ENCODE results near the gene KATNB1.

The KATNB1 gene

GRCh38 chr16:57724531-57724930, 11.0 kb upstream of the KATNB1 start:
- Histone ChIP-seq H2BK12ac (ENCODE audit: low read length) (no peak overlapping the region), H3K79me2 (ENCODE audit: control insufficient read depth, insufficient read depth, low read length, poor library complexity) (no peaks in the 10 kb centered on the region), H4K12ac (ENCODE audit: low read depth, low read length) (no peak overlapping the region), H3K9me3 (ENCODE audit: insufficient read depth, low read depth, low read length) (no peaks in the 10 kb centered on the region), H3K4me2 (ENCODE audit: low read length) (no peak overlapping the region), H2AK5ac (ENCODE audit: low read length) (no peak overlapping the region), H3K4me3 (ENCODE audit: low read depth, low read length) (no peak overlapping the region), H3K79me1 (ENCODE audit: low read length) (no peaks in the 10 kb centered on the region), H3K18ac (ENCODE audit: low read length) (no peak overlapping the region), H3K36me3 (ENCODE audit: control insufficient read depth in 1 of 2, insufficient read depth in 2 of 2, low read length in 2 of 2) (no peaks in the 10 kb centered on the region), H3K14ac (ENCODE audit: low read length) (no peak overlapping the region), H3K4ac (ENCODE audit: low read depth, low read length) (no peak overlapping the region), H3K27me3 (ENCODE audit: insufficient read depth, low read length) (no peaks in the 10 kb centered on the region), H4K8ac (ENCODE audit: low read depth, low read length) (no peak overlapping the region), H2AFZ (ENCODE audit: insufficient read depth, low read length, poor library complexity) (no peak overlapping the region), H2BK5ac (ENCODE audit: low read depth, low read length, poor library complexity) (no peak overlapping the region), H2BK120ac (ENCODE audit: insufficient read depth, low read length, poor library complexity) (no peak overlapping the region), H3K9ac (ENCODE audit: low read length) (no peak overlapping the region), H3K23ac (ENCODE audit: low read length) (no peak overlapping the region), H3K27ac (ENCODE audit: low read depth, low read length) (no peak overlapping the region), H3K4me1 (ENCODE audit: control insufficient read depth in 1 of 2, insufficient read depth in 2 of 2, low read length in 2 of 2) (no peaks in the 10 kb centered on the region), H4K91ac (ENCODE audit: low read depth, low read length) (no peak overlapping the region)
- WGBS (ENCODE audit: extremely low coverage, insufficient coverage, insufficient read length), result no CpG with 5 or more reads among the region's 15 CpGs
- DNase-seq, result no peak

- no peak overlapping the region for H4K8ac ChIP-seq (ENCODE audit: low read depth, low read length)
- H4K12ac ChIP-seq (ENCODE audit: low read depth, low read length), result no peak overlapping the region
- no peaks in the 10 kb centered on the region for H3K79me1 ChIP-seq (ENCODE audit: low read length)
- no peak overlapping the region for H3K14ac ChIP-seq (ENCODE audit: low read length)
- H2AK5ac ChIP-seq (ENCODE audit: low read length), result no peak overlapping the region
- no peak overlapping the region for H3K4me3 ChIP-seq (ENCODE audit: low read depth, low read length)
- H3K79me2 ChIP-seq (ENCODE audit: control insufficient read depth, insufficient read depth, low read length, poor library complexity), result no peaks in the 10 kb centered on the region
- no peak overlapping the region for H2BK12ac ChIP-seq (ENCODE audit: low read length)
- no peaks in the 10 kb centered on the region for H3K36me3 ChIP-seq (ENCODE audit: control insufficient read depth in 1 of 2, insufficient read depth in 2 of 2, low read length in 2 of 2)
- no peak for DNase-seq
- H3K9ac ChIP-seq (ENCODE audit: low read length), result no peak overlapping the region
- peaks cover under 1% of the 10 kb centered on the region for H3K9me3 ChIP-seq (ENCODE audit: insufficient read depth, low read depth, low read length)
- no peak overlapping the region for H3K23ac ChIP-seq (ENCODE audit: low read length)
- no peaks in the 10 kb centered on the region for H3K4me1 ChIP-seq (ENCODE audit: control insufficient read depth in 1 of 2, insufficient read depth in 2 of 2, low read length in 2 of 2)
- no peak overlapping the region for H2AFZ ChIP-seq (ENCODE audit: insufficient read depth, low read length, poor library complexity)
- H3K4ac ChIP-seq (ENCODE audit: low read depth, low read length), result no peak overlapping the region
- H3K27me3 ChIP-seq (ENCODE audit: insufficient read depth, low read length), result no peaks in the 10 kb centered on the region
- no CpG with 5 or more reads among the region's 5 CpGs for WGBS (ENCODE audit: extremely low coverage, insufficient coverage, insufficient read length)
- H3K4me2 ChIP-seq (ENCODE audit: low read length), result no peak overlapping the region
- no peak overlapping the region for H4K91ac ChIP-seq (ENCODE audit: low read depth, low read length)
- H3K27ac ChIP-seq (ENCODE audit: low read depth, low read length), result no peak overlapping the region
- no peak overlapping the region for H2BK5ac ChIP-seq (ENCODE audit: low read depth, low read length, poor library complexity)
- no peak overlapping the region for H3K18ac ChIP-seq (ENCODE audit: low read length)
- no peak overlapping the region for H2BK120ac ChIP-seq (ENCODE audit: insufficient read depth, low read length, poor library complexity)
Observed at GRCh38 chr16:57725151-57725550, 10.4 kb upstream of the KATNB1 start.

GRCh38 chr16:57725554-57725953, 10.0 kb upstream of the KATNB1 start:
- peaks cover 2% of the 10 kb centered on the region for H3K9me3 ChIP-seq (ENCODE audit: insufficient read depth, low read depth, low read length)
- no peaks in the 10 kb centered on the region for H3K27me3 ChIP-seq (ENCODE audit: insufficient read depth, low read length)
- no peak overlapping the region for H4K8ac ChIP-seq (ENCODE audit: low read depth, low read length)
- H3K23ac ChIP-seq (ENCODE audit: low read length), result no peak overlapping the region
- no peak overlapping the region for H2AK5ac ChIP-seq (ENCODE audit: low read length)
- whole genome bisulfite sequencing (ENCODE audit: extremely low coverage, insufficient coverage, insufficient read length), result no CpG with 5 or more reads among the region's 5 CpGs
- no peak overlapping the region for H2BK120ac ChIP-seq (ENCODE audit: insufficient read depth, low read length, poor library complexity)
- H3K14ac ChIP-seq (ENCODE audit: low read length), result no peak overlapping the region
- H3K36me3 ChIP-seq (ENCODE audit: control insufficient read depth in 1 of 2, insufficient read depth in 2 of 2, low read length in 2 of 2), result no peaks in the 10 kb centered on the region
- no peak overlapping the region for H3K27ac ChIP-seq (ENCODE audit: low read depth, low read length)
- no peak overlapping the region for H3K4me2 ChIP-seq (ENCODE audit: low read length)
- no peaks in the 10 kb centered on the region for H3K79me2 ChIP-seq (ENCODE audit: control insufficient read depth, insufficient read depth, low read length, poor library complexity)
- no peak overlapping the region for H2AFZ ChIP-seq (ENCODE audit: insufficient read depth, low read length, poor library complexity)
- no peaks in the 10 kb centered on the region for H3K4me1 ChIP-seq (ENCODE audit: control insufficient read depth in 1 of 2, insufficient read depth in 2 of 2, low read length in 2 of 2)
- no peak overlapping the region for H2BK12ac ChIP-seq (ENCODE audit: low read length)
- no peak overlapping the region for H4K12ac ChIP-seq (ENCODE audit: low read depth, low read length)
- no peak overlapping the region for H3K9ac ChIP-seq (ENCODE audit: low read length)
- H3K4ac ChIP-seq (ENCODE audit: low read depth, low read length), result no peak overlapping the region
- no peak overlapping the region for H3K4me3 ChIP-seq (ENCODE audit: low read depth, low read length)
- DNase-seq, result no peak
- no peak overlapping the region for H4K91ac ChIP-seq (ENCODE audit: low read depth, low read length)
- no peak overlapping the region for H2BK5ac ChIP-seq (ENCODE audit: low read depth, low read length, poor library complexity)
- no peak overlapping the region for H3K18ac ChIP-seq (ENCODE audit: low read length)
- no peaks in the 10 kb centered on the region for H3K79me1 ChIP-seq (ENCODE audit: low read length)

- WGBS (ENCODE audit: extremely low coverage, insufficient coverage, insufficient read length), result no CpG with 5 or more reads among the region's 30 CpGs
- Histone ChIP-seq H2BK120ac (ENCODE audit: insufficient read depth, low read length, poor library complexity) (no peak overlapping the region), H2AFZ (ENCODE audit: insufficient read depth, low read length, poor library complexity) (no peak overlapping the region), H3K9me3 (ENCODE audit: insufficient read depth, low read depth, low read length) (peaks cover 4% of the 10 kb centered on the region), H3K9ac (ENCODE audit: low read length) (no peak overlapping the region), H3K27me3 (ENCODE audit: insufficient read depth, low read length) (no peaks in the 10 kb centered on the region), H4K12ac (ENCODE audit: low read depth, low read length) (no peak overlapping the region), H3K14ac (ENCODE audit: low read length) (no peak overlapping the region), H2BK5ac (ENCODE audit: low read depth, low read length, poor library complexity) (no peak overlapping the region), H3K79me2 (ENCODE audit: control insufficient read depth, insufficient read depth, low read length, poor library complexity) (no peaks in the 10 kb centered on the region), H3K4me2 (ENCODE audit: low read length) (no peak overlapping the region), H3K23ac (ENCODE audit: low read length) (no peak overlapping the region), H3K4ac (ENCODE audit: low read depth, low read length) (no peak overlapping the region), H4K91ac (ENCODE audit: low read depth, low read length) (no peak overlapping the region), H3K4me1 (ENCODE audit: control insufficient read depth in 1 of 2, insufficient read depth in 2 of 2, low read length in 2 of 2) (no peaks in the 10 kb centered on the region), H2BK12ac (ENCODE audit: low read length) (no peak overlapping the region), H3K36me3 (ENCODE audit: control insufficient read depth in 1 of 2, insufficient read depth in 2 of 2, low read length in 2 of 2) (no peaks in the 10 kb centered on the region), H3K79me1 (ENCODE audit: low read length) (no peaks in the 10 kb centered on the region), H4K8ac (ENCODE audit: low read depth, low read length) (no peak overlapping the region), H3K18ac (ENCODE audit: low read length) (no peak overlapping the region), H2AK5ac (ENCODE audit: low read length) (no peak overlapping the region), H3K4me3 (ENCODE audit: low read depth, low read length) (no peak overlapping the region), H3K27ac (ENCODE audit: low read depth, low read length) (no peak overlapping the region)
- DNase-seq, result no peak
Observed at GRCh38 chr16:57725976-57726375, 9.6 kb upstream of the KATNB1 start.
